SU-DHL-6 (cell line): ENCODE measurements around the gene RPL35.
A peak's percentile ranks its signal among the peaks of the same experiment; 100 is the strongest.

Experiments
- CTCF ChIP-seq: fragments of 200-600 bp; sonication (generic); IDR thresholded peaks from one replicate; pipeline ENCODE4 v1.5.1; 2017; ENCODE audit warnings: antibody characterized with exemption, mild to moderate bottlenecking, low read length, moderate library complexity; ENCODE audit not compliant: insufficient read depth, poor library complexity, severe bottlenecking
- EZH2phosphoT487 ChIP-seq: fragments of 200-600 bp; sonication (generic), shearing (Covaris generic); conservative IDR thresholded peaks from 2 replicates; pipeline ENCODE4 v1.6.1; 2018; ENCODE audit warnings: mild to moderate bottlenecking, antibody characterized with exemption, low read length, moderate library complexity, mixed read lengths

GRCh38 chr9:124852829-124853531, 8.8 kb downstream of the RPL35 start, which contains the start of gene WDR38:
- TF ChIP-seq CTCF (peak; percentile 95), EZH2phosphoT487 (no peak)
